ENCODE results near the gene ZNF562. TPM values are rescaled to one million over a fixed set of nuclear protein-coding genes. Genes with fewer than 3 reads are reported as not detected.

The ZNF562 gene
- total RNA-seq, 1 experiment from 2014 or later = 29.5 TPM

GRCh38 chr19:9721861-9722260, 47.0 kb upstream of the ZNF562 start:
- H3K27ac ChIP-seq (ENCODE audit: low read length) = no peak overlapping the region
- DNase-seq (ENCODE audit: low read depth, low spot score) = no peak
- TF ChIP-seq, protein P1, sequence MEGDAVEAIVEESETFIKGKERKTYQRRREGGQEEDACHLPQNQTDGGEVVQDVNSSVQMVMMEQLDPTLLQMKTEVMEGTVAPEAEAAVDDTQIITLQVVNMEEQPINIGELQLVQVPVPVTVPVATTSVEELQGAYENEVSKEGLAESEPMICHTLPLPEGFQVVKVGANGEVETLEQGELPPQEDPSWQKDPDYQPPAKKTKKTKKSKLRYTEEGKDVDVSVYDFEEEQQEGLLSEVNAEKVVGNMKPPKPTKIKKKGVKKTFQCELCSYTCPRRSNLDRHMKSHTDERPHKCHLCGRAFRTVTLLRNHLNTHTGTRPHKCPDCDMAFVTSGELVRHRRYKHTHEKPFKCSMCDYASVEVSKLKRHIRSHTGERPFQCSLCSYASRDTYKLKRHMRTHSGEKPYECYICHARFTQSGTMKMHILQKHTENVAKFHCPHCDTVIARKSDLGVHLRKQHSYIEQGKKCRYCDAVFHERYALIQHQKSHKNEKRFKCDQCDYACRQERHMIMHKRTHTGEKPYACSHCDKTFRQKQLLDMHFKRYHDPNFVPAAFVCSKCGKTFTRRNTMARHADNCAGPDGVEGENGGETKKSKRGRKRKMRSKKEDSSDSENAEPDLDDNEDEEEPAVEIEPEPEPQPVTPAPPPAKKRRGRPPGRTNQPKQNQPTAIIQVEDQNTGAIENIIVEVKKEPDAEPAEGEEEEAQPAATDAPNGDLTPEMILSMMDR (IDR thresholded peaks at IDR 0.05) = no peak
- TF ChIP-seq POLR2AphosphoS5 (IDR thresholded peaks at IDR 0.05; ENCODE audit: low read depth, low read length) (no peak), SIN3A (IDR thresholded peaks at IDR 0.05; ENCODE audit: borderline replicate concordance, insufficient read depth, low read depth, low read length) (no peak)
- TF ChIP-seq, protein P2, sequence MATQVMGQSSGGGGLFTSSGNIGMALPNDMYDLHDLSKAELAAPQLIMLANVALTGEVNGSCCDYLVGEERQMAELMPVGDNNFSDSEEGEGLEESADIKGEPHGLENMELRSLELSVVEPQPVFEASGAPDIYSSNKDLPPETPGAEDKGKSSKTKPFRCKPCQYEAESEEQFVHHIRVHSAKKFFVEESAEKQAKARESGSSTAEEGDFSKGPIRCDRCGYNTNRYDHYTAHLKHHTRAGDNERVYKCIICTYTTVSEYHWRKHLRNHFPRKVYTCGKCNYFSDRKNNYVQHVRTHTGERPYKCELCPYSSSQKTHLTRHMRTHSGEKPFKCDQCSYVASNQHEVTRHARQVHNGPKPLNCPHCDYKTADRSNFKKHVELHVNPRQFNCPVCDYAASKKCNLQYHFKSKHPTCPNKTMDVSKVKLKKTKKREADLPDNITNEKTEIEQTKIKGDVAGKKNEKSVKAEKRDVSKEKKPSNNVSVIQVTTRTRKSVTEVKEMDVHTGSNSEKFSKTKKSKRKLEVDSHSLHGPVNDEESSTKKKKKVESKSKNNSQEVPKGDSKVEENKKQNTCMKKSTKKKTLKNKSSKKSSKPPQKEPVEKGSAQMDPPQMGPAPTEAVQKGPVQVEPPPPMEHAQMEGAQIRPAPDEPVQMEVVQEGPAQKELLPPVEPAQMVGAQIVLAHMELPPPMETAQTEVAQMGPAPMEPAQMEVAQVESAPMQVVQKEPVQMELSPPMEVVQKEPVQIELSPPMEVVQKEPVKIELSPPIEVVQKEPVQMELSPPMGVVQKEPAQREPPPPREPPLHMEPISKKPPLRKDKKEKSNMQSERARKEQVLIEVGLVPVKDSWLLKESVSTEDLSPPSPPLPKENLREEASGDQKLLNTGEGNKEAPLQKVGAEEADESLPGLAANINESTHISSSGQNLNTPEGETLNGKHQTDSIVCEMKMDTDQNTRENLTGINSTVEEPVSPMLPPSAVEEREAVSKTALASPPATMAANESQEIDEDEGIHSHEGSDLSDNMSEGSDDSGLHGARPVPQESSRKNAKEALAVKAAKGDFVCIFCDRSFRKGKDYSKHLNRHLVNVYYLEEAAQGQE (IDR thresholded peaks at IDR 0.05; ENCODE audit: insufficient read depth in 1 of 2, low read depth in 2 of 2, low read length in 1 of 2) = no peak
- no peak overlapping the region for H3K4me3 ChIP-seq (ENCODE audit: low read depth in 2 of 2, low read length in 2 of 2)
- CTCF ChIA-PET = interaction anchor here (0.6 kb wide), 1 partner anchor 59 kb away, joined by 3 read pairs; no protein-coding TSS in a partner anchor
- POLR2A ChIA-PET = interaction anchor here (0.5 kb wide), 1 partner anchor 37 kb away, joined by 3 read pairs; no protein-coding TSS in a partner anchor
- in situ Hi-C loops (cut with HindIII; ENCODE audit: low pct_unique_long_range_greater_than_20kb, low sequenced_read_pairs) (no loop called here), intact Hi-C loops (cut with micrococcal nuclease; ENCODE audit: unreplicated experiment) (no loop called here)
- H3K27me3 ChIP-seq (ENCODE audit: control insufficient read depth, insufficient read depth, low read length) = no peaks in the 10 kb centered on the region
- H3K36me3 ChIP-seq (ENCODE audit: control insufficient read depth, insufficient read depth, low read length) = no peaks in the 10 kb centered on the region
- BruUV-seq (replicated peaks) = no TSS peak
- H3K4me1 ChIP-seq (ENCODE audit: control insufficient read depth, insufficient read depth, low read length) = no peaks in the 10 kb centered on the region
- H3K9me3 ChIP-seq (ENCODE audit: control insufficient read depth, insufficient read depth, low read depth, low read length) = 0 out of 2 replicates have a peak, but pooled peaks cover 3% of the 10 kb centered on the region
- ATAC-seq = no peak

GRCh38 chr19:9720541-9720940, 45.6 kb upstream of the ZNF562 start:
- in situ Hi-C loops (cut with HindIII; ENCODE audit: low pct_unique_long_range_greater_than_20kb, low sequenced_read_pairs) (no loop called here), intact Hi-C loops (cut with micrococcal nuclease; ENCODE audit: unreplicated experiment) (no loop called here)
- TF ChIP-seq TCF7L2 (IDR thresholded peaks at IDR 0.05; ENCODE audit: low read depth, low read length) (no peak), POLR2AphosphoS5 (IDR thresholded peaks at IDR 0.05; ENCODE audit: low read depth, low read length) (no peak)
- Histone ChIP-seq H3K4me3 (ENCODE audit: low read depth in 2 of 2, low read length in 2 of 2) (no peak overlapping the region), H3K9me3 (ENCODE audit: control insufficient read depth, insufficient read depth, low read depth, low read length) (0 out of 2 replicates have a peak, but pooled peaks cover 3% of the 10 kb centered on the region), H3K36me3 (ENCODE audit: control insufficient read depth, insufficient read depth, low read length) (no peaks in the 10 kb centered on the region), H3K27ac (ENCODE audit: low read length) (no peak overlapping the region), H3K27me3 (ENCODE audit: control insufficient read depth, insufficient read depth, low read length) (no peaks in the 10 kb centered on the region), H3K4me1 (ENCODE audit: control insufficient read depth, insufficient read depth, low read length) (no peaks in the 10 kb centered on the region)
- BruUV-seq (replicated peaks) = no TSS peak
- ChIA-PET CTCF (no interaction called here), POLR2A (no interaction called here)
- ATAC-seq (no peak), DNase-seq (ENCODE audit: low read depth, low spot score) (no peak)

DNA sequence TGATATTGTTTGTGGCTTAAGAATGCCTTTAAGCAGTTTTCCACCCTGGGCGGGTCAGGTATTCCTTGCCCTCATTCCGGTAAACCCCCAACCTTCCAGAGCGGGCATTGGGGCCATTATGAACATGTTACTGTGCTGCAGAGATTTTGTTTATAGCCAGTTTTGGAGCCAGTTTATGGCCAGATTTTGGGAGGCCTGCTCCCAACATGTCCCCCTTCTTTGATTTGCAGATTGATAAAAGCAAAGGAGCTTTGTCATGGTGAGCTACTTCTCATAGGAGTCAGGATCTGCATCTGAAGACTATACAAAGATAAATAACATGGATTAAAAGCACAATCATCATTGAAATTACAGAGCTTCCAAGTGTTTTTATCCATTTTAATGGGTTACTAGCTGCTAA, 36.9 kb upstream of the ZNF562 start:
- Histone ChIP-seq H3K9me3 (ENCODE audit: control insufficient read depth, insufficient read depth, low read depth, low read length) (no peaks in the 10 kb centered on the region; the same call in 1 of the 2 replicates), H3K27ac (ENCODE audit: low read length) (no peak overlapping the region), H3K4me3 (ENCODE audit: low read depth in 2 of 2, low read length in 2 of 2) (no peak overlapping the region), H3K36me3 (ENCODE audit: control insufficient read depth, insufficient read depth, low read length) (no peaks in the 10 kb centered on the region), H3K4me1 (ENCODE audit: control insufficient read depth, insufficient read depth, low read length) (no peaks in the 10 kb centered on the region), H3K27me3 (ENCODE audit: control insufficient read depth, insufficient read depth, low read length) (no peaks in the 10 kb centered on the region)
- no peak for TF ChIP-seq SIN3A (IDR thresholded peaks at IDR 0.05; ENCODE audit: borderline replicate concordance, insufficient read depth, low read depth, low read length)
- no peak for TF ChIP-seq TCF7L2 (IDR thresholded peaks at IDR 0.05; ENCODE audit: low read depth, low read length)
- TF ChIP-seq, protein P1 (IDR thresholded peaks at IDR 0.05) = no peak
- in situ Hi-C loops (cut with HindIII; ENCODE audit: low pct_unique_long_range_greater_than_20kb, low sequenced_read_pairs) (no loop called here), intact Hi-C loops (cut with micrococcal nuclease; ENCODE audit: unreplicated experiment) (no loop called here)
- POLR2A ChIA-PET = no interaction called here
- DNase-seq (ENCODE audit: low read depth, low spot score) = no peak
- ATAC-seq = no peak
- CTCF ChIA-PET = no interaction called here
- no TSS peak for BruUV-seq (replicated peaks)

Data from Panc1 (cell line).